Activated CD8-positive, alpha-beta memory T cell treated with anti-CD3 and anti-CD28 coated beads for 4 hours (primary cell): ENCODE data around the gene ZNF568.

Source experiments
- DNase-seq, 2 donors: peaks; one replicate each; pipeline ENCODE4 v3.0.0-alpha.2; 2020; ENCODE audit warnings: low read depth in 2 of 2

ZNF568 gene

DNA sequence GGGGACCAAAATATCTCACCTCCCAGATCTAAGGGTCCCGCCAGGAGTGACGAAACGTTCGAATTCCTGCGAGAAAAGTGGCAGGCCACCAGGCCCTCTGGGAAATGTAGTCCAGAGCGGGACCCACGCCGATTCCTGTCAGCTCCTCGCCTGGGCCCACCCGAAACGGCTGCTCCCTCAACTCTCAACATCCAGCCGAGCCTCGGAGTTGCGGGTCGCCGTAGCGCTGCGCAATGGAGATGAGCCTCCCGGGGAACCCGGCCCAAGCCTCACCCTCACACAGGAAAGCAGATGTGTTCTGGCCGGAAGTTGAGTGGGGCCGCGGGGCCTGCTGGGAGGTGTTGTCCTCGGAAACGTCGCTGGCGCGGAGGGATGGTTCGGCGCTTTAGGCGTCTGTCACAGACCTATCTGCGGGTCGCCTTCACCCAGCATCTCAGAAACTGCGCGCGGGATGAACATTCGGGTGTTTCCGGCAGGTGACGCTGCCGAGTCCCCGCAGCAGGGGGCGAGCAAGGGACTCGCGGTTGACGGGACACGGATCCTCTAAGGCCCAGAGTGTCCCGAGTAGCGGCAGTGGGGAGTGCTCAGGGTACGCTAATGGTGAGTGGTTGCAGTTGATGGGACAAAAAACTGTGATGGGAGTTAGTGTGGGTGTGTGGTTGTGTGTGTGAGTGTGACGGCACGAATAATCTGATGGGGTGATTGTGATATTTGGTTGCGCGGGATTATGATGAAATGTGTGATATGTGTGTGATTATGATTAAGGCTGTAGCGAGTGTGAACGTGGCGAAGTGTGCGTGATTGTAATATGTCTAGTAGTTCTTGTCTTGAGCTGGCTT is at the start of gene ZNF568, which contains the start of gene ZNF829:
Gene ZNF568 (plus strand): TSS at position 341 of the 839 bp plus-strand sequence. CDS start 6,439 bp downstream, outside the sequence.
Gene ZNF829 (minus strand): TSS at position 300 of the 839 bp plus-strand sequence. CDS start 1,124 bp downstream, outside the sequence.
- peak; percentile 74 to 83 for DNase-seq

DNA sequence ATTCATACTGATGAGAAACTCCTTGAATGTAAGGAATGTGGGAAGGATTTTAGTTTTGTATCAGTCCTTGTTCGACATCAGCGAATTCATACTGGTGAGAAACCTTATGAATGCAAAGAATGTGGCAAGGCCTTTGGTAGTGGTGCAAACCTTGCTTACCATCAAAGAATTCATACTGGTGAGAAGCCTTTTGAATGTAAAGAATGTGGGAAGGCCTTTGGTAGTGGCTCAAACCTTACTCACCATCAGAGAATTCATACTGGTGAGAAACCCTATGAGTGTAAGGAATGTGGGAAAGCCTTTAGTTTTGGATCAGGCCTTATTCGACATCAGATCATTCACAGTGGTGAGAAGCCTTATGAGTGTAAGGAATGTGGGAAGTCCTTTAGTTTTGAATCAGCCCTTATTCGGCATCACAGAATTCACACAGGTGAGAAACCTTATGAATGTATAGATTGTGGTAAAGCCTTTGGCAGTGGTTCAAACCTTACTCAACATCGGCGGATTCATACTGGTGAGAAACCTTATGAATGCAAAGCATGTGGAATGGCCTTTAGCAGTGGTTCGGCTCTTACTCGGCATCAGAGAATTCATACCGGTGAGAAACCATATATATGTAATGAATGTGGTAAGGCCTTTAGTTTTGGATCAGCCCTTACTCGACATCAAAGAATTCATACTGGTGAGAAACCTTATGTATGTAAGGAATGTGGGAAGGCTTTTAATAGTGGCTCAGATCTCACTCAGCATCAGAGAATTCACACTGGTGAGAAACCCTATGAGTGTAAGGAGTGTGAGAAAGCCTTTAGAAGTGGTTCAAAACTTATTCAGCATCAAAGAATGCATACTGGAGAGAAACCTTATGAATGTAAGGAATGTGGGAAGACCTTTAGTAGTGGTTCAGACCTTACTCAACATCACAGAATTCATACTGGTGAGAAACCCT is 38.9 kb upstream of the ZNF568 start:
- DNase-seq: no peak

DNA sequence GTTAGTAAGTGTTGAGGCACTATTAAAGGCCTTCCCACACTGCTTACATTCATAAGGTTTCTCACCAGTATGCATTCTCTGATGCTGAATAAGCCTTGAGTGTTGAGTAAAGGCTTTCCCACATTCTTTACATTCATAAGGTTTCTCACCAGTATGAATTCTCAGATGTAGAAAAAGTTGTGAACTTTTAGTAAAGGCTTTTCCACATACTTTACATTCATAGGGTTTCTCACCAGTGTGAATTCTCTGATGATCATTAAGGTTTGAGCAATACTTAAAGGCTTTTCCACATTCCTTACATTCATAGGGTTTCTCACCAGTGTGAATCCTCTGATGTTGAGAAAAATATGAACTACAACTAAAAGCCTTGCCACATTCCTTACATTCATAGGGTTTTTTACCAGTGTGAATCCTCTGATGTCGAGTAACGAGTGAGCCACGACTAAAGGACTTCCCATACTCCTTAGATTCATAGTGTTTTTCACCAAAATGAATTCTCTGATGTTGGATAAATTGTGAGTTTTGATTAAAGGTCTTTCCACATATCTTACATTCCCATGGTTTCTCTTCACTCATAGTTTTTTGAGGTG is 24.3 kb upstream of the ZNF568 start:
- no peak for DNase-seq

DNA sequence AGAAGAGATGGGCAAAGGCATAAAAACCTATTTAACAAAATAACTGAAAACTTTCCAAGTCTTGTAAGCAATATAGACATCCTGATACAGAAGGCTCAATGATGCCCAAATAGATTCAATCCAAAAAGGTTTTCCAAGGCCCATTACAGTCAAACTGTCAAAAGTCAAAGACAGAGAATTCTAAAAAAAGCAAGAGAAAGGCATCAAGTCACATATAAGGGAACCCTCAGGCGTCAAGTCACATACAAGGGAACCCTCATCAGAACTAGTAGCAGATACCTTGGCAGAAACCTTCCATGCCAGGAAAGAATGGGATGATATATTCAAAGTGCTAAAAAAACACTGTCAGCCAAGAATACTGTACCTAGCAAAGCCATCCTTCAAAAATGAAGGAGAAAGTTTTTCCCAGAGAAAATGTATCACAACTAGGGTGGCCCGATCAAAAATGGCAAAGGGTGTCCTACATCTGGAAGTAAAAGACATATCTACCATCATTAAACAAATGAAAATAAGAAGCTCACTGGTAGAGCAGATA is 21.2 kb upstream of the ZNF568 start:
- DNase-seq: no peak

DNA sequence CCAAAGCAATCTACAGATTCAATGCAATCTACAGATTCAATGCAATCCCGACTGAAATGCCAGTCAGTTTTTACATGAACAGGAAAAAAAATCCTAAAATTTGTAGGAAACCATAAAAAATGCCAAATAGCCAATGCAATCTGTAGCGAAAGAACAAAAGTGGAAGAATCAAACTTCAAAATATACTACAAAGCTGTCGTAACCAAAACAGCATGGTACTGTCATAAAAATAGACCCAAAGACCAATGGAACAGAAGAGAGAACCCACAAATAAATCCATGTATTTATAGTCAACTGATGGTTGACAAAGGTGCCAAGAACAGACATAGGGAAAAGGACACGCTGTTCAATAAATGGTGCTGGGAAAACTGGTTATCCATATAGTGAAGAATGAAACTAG is 17.7 kb upstream of the ZNF568 start:
- DNase-seq: no peak

DNA sequence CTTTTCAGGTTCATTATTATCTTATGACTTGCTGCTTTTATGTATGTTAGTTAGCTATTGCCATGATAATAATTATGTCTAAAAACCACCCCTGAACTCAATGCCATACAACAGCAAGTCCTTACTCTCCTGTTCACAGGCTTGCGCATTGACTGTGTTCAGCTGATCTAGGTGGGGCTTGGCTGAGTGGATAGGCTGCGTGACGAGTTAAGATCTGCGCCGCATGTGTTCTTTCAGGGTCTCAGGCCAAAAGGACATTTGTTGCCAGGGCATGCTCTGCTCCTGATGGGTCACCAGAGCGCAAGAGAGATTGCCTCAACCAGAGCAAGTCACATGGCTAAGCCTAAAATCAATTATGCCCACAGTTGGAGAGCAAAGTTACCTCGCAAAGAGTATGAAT is 859 bp downstream of the ZNF568 start:
- DNase-seq: no peak

DNA sequence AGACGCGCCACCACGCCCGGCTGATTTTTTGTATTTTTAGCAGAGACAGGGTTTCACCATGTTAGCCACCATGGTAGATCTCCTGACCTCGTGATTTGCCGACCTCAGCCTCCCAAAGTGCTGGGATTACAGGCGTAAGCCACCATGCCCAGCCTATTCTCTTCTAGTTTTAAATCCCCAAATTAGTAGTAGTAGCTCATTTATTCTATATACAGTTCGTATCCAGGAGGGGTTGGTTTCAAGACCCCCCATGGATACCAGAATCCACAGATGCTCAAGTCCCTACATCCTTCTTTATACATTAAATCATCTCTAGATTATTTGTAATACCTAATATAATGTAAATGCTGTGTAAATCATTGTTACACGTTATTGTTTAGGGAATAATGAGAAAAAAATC is 2.0 kb downstream of the ZNF568 start:
- DNase-seq: no peak

DNA sequence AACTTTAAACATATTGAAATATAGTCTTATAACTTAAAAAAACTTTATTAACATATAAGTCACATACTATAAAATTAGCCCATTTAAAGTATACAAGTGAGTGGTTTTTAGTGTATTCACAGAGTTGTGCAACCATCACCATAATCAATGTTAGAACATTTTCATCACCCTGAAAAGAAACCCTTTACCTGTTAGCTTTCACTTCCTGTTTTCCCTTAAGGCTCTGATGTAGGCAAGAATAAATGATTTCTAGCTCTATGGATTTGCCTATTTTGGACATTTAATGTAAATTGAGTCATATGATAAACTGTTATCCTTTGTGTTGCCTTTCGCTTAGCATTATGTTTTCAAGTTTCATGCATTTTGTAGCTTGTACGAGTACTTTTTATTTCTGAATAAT is 15.6 kb downstream of the ZNF568 start:
- no peak for DNase-seq

DNA sequence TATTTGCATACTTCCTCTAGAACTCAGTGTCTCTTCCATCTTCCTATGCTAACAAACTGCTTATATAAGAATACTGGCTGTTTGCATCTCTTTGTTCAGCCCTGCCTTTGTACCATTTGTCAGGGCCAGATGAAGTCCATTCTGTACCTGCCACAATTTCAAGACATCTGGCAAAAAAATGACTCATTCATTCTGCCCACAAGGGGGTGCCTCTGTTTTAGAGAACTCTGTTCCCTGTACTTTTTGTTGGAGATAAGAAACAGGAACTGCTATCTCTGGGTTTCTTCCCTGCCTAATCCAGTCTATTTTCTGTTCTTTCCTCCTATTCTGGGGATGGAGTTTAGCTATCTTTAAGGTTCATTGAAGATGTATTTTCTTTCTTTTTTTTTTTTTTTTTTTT is 23.0 kb downstream of the ZNF568 start:
- no peak for DNase-seq

DNA sequence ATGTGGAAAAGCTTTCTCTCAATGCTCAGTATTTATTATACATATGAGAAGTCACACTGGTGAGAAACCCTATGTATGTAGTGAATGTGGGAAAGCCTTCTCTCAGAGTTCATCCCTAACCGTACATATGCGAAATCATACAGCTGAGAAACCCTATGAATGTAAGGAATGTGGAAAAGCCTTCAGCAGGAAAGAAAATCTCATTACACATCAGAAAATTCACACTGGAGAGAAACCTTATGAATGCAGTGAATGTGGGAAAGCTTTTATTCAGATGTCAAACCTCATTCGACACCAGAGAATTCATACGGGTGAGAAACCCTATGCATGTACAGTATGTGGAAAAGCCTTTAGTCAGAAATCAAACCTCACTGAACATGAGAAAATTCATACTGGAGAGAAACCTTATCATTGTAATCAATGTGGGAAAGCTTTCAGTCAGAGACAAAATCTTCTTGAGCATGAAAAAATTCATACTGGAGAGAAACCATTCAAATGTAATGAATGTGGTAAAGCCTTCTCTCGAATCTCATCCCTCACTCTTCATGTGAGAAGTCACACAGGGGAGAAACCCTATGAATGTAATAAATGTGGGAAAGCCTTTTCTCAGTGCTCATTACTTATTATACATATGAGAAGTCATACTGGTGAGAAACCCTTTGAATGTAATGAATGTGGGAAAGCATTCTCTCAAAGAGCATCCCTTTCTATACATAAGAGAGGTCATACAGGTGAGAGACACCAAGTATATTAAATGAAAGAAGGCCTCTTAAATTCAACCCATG is 34.4 kb downstream of the ZNF568 start:
- DNase-seq: no peak

DNA sequence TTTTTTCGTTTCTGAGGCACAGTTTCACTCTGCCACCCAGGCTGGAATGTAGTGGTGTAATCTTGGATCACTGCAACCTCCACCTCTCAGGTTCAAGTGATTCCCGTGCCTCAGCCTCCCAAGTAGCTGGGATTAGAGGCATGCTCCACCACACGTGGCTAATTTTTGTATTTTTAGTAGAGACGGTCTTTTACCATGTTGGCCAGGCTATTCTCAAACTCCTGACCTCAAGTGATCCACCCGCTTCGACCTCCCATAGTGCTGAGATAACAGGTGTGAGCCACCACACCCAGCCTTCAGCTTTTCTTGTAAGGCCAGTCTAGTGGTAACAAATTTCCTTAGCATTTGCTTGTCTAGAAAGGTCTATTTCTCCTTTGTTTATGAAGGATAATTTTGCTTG is 46.2 kb downstream of the ZNF568 start:
- no peak for DNase-seq

DNA sequence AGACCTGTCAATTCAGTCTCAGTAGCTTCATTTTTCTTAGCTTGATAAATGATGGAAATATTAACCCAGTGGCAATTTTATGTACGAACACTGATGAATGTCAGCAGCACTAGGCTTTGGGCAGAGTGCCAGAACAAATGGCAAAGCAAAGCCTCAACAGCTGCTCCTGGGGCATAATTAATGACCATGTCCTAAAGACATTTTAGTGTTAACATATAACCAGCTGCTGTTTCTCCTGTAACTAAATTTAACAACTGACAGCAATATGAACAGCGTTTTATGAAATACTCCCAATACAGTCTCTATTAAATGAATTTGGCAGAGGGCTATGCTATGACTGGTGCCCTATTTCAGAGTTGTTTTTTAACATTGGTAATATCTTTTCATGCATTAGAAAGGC is 47.1 kb downstream of the ZNF568 start:
- no peak for DNase-seq

DNA sequence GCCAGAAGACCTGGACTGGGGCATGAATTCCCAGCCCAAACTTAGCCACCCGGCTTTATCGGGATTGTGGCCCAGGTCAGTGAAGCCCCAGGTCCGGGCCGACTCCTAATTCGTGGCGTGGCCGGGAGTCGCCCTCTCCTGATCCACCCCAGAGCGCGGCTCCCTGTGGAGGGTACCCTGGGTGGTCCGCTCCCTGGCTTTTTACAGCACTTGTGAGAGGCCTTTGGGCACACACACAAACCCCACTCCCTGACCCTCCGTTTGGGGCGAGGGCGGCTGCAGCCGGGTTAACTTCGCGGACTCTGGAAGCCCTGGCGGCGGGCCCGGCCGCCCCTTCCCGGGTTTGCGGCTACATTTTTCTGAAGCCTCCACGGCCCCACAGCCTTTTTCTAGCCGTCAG is 56.4 kb downstream of the ZNF568 start:
- DNase-seq: no peak

DNA sequence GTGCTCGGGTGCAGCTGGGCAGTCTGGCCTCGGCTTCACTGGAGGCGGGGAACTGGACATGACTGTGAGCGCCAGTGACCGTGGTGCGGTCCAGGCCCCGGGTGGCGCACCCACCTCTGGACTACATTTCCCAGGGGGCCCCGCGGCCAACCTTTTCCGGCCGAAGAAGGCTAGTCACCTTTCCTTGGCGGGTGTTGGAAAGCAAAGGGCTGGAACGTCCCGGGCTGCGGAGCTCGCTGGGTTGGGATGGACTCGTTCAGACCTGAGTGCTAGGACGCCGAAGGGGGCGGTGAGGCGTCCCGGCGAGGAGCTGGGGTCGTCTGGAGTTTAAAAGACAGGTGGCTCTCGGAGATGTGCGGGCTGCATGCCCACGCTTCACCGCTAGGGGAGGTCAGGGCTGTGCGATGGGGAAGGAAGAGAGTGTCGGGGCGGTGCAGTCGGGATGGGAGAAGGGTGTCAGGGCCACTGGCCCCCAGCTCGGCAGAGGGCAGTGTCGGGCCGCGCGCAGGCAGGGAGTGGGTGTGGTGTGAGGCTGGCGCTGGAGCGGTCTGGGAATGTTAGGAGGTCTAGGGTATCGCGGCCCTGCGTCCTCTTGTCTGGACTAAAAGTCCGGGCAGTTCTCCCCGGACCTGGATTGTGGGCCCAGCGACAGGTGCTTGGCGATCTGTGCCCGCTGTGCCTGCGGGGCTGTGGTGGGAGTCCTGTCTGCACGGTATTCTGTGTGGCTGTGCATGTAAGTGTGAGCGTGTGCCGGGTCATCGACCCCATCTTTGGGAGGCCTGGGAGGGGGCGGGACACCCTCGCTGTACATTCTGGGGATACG is 57.1 kb downstream of the ZNF568 start:
- peak; percentile 47 to 62 for DNase-seq

DNA sequence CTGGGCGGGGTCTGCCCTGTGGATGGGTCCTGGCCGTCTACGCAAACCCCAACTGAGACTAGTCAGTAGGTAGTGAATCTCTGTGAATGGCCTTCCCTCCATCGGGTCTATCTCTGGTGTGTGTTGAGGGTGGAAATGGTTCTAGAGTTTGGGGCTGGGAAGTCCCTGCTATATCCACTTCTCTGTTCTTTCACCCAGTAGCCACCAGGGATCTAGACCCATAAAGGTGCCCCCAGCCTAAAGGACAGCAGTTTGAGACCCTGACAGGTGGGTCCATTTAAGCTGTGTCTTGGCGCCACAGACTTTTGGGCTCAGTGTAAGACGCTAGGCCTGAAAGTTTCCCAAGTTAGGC is 57.7 kb downstream of the ZNF568 start:
- no peak for DNase-seq

DNA sequence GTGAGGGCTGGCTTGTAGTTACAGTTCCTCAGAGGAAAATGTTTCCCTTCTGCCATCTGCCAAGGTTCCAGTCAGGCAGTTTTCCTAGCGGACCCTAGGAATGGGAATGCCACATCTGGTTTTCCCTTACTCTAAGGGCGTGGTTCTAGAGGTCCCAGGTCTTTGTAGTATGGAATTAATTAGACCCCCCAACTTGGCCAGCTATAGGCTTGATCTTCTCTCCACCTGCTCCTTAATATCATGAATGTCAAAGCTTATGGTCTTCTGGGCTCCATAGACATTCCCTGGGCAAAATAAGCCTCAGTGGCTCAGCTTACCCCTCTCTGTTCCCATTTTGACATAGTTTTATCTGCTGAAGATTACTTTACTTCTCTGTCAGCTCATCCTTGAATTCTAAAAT is 70.0 kb downstream of the ZNF568 start:
- no peak for DNase-seq

DNA sequence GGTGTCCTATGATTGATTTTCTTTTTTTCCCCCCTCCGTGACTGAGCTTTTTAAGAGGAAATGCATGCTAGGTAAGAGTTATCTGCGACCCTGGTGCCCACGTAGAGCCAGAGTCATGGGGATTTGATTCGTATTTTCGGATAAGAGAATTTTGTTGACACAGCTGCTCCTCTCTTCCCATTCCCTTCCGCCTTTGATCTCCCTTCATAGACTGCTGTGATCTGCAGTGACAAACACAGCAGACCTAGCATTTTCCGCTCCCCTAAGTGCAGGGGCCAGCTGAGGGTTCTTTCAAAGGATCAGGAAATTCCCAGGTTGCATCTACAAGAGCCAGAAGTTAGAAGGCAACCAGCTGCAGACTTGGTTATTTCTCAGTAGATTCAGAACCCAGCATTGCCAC is 70.5 kb downstream of the ZNF568 start:
- no peak for DNase-seq

DNA sequence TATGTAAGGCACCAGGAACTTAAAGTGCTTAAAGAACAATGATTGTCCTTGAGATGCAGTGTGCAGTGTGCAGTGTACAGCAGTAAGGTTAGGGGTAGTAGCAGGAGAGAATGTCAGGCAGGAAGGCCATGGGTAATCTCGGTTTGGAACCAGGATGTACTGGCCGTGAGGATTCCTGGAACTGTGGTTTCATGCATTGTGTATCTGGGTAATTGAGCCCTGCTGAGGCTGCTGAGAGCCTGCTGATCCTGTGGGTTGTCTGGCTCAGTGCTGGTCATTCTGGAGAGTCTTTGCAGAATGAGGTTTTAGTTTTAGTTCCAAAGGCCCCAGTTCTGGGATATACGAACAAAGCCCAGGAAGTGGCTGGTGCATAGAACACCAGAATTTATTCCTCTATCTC is 71.0 kb downstream of the ZNF568 start:
- DNase-seq: no peak

DNA sequence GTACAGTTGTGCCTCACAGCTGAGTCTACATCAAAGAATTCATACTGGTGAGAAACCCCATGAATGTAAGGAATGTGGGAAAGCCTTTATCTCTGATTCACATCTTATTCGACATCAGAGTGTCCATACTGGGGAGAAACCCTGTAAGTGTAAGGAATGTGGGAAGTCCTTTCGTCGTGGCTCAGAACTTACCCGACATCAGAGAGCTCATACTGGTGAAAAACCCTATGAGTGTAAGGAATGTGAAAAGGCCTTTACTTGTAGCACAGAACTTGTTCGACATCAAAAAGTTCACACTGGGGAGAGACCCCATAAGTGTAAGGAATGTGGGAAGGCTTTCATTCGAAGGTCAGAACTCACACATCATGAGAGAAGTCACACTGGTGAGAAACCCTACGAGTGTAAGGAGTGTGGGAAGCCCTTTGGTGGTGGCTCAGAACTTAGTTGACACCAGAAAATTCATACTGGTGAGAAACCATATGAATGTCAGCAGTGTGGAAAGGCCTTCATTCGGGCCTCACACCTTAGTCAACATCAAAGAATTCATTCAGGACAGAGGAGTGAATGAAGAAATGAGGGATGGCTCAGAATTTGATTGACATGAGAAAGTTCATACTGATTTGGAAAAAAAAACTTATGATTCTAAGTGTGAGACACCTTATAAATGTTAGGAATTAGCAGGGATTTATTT is 81.2 kb downstream of the ZNF568 start:
- DNase-seq: no peak

DNA sequence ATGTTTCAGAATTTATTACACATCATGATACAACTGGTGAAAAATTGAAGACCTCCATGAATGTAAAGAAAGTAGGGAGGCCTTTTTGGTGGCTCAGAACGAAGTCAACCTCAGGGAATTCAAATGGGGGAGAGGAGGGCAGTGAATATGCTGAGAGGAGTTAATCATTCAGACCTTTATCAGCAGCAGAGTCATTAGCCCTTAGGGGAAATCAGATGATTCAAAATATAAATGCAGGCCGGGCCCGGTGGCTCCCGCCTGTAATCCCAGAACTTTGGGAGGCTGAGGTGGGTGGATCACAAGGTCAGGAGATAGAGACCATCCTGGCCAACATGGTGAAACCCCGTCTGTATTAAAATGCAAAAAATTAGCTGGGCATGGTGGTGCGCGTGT is 81.7 kb downstream of the ZNF568 start:
- DNase-seq: no peak
